Testis (tissue), 3 donors: ENCODE data around the gene L3MBTL3. TPM values are rescaled to one million over a fixed set of nuclear protein-coding genes. Genes with fewer than 3 reads are reported as not detected.

Experiments used
- DNase-seq: peaks from one replicate; pipeline ENCODE4 v3.0.0-alpha.2; 2019
- H3K27ac ChIP-seq, 2 donors: fragments of 200-600 bp; sonication (generic); one replicate each; pipeline ENCODE4 v1.5.1; 2019
- H3K27me3 ChIP-seq: fragments of 200-600 bp; sonication (generic); one replicate; pipeline ENCODE4 v1.5.1; 2019
- H3K36me3 ChIP-seq: fragments of 200-600 bp; sonication (generic); one replicate; pipeline ENCODE4 v1.5.1; 2017; ENCODE audit warnings: low read depth; ENCODE audit errors: missing control alignments
- H3K4me1 ChIP-seq: fragments of 200-600 bp; sonication (generic); one replicate; pipeline ENCODE4 v1.5.1; 2019
- H3K4me3 ChIP-seq, 2 donors: fragments of 200-600 bp; sonication (generic); one replicate each; pipeline ENCODE4 v1.5.1; 2017 to 2019
- H3K9me3 ChIP-seq: fragments of 200-600 bp; sonication (generic); one replicate; pipeline ENCODE4 v1.5.1; 2017
- POLR2A ChIP-seq: fragments of 450-650 bp; IDR thresholded peaks from one replicate; pipeline ENCODE4 v1.6.1; 2017; ENCODE audit warnings: antibody characterized with exemption, mild to moderate bottlenecking, moderate library complexity
- WGBS, 2 donors: methylation state at CpG; one replicate each; pipeline ENCODE4 v1.1.5; 2018; 5-methylcytosine and 5-hydroxymethylcytosine counted together
- intact Hi-C: fragments of 100-400 bp; cut with DNase I; formaldehyde crosslinking; loops from one replicate; pipeline ENCODE4 v1.15.1; 2023; ENCODE audit warnings: low total_unique reads
- polyA plus RNA-seq: library from polyadenylated mRNA; stranded (reverse); fragments of 350-450 nt; fragmentation: Illumina TruSeq; extraction: RNeasy Lipid Tissue Mini Kit (QIAGEN cat#74804); gene quantifications from one replicate; pipeline ENCODE4 v1.2.3, GENCODE V29; 2014; ENCODE audit warnings: low read depth, low replicate concordance; ENCODE audit not compliant: insufficient read depth
- total RNA-seq, 2 donors: library from RNA; depleted of rRNA; stranded (reverse); fragments of >200 nt; gene quantifications; one replicate each; pipeline ENCODE4 v1.2.3, GENCODE V29; 2016
- TF ChIP-seq, protein P1 (sequence below), 3 experiments: fragments of 450-650 bp in 2 of 3; fragments of 200-600 bp in 1 of 3; sonication (generic) in 1 of 3; IDR thresholded peaks; one replicate each; pipeline ENCODE4 v1.5.1; 2016 to 2019; ENCODE audit warnings: antibody characterized with exemption in 3 of 3, mild to moderate bottlenecking in 2 of 3, moderate library complexity in 1 of 3

L3MBTL3 gene
- total and polyA plus RNA-seq, 3 donors from 2014 or later = 11.0 to 32.3 (median 25.0) TPM

DNA sequence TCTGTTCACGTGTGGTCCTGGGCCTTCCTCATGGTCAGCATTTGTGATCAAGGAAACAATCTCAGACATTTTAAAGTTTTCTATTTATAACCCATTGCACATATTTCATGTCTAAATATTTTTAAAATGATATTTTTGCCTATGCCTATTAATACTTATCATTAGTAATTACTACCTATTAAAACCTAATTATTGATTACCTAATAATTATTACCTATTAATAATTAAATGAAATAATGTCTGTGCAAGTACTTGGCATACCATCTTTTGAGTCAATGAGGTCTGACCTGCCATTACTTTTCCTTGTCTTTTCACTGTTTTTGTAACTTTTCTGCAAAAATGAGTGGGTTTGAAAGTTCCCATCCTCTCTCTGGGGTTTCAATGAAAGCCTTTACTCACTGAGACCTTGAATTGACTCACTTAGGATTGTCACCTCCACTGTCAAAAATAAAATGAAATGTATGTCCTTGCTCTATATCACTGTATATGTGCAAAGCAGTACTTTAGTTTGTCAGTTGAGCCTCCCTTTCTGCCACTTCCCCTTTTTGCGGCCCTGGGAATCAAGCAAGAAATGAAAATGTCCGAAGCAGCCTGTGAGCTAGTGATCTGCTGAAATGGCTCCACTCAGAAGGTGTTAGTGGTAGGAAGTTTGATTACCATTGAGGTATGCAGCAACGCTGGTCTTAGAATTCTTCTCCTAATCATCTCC is 87.8 kb downstream of the L3MBTL3 start:
- TF ChIP-seq, protein P1, sequence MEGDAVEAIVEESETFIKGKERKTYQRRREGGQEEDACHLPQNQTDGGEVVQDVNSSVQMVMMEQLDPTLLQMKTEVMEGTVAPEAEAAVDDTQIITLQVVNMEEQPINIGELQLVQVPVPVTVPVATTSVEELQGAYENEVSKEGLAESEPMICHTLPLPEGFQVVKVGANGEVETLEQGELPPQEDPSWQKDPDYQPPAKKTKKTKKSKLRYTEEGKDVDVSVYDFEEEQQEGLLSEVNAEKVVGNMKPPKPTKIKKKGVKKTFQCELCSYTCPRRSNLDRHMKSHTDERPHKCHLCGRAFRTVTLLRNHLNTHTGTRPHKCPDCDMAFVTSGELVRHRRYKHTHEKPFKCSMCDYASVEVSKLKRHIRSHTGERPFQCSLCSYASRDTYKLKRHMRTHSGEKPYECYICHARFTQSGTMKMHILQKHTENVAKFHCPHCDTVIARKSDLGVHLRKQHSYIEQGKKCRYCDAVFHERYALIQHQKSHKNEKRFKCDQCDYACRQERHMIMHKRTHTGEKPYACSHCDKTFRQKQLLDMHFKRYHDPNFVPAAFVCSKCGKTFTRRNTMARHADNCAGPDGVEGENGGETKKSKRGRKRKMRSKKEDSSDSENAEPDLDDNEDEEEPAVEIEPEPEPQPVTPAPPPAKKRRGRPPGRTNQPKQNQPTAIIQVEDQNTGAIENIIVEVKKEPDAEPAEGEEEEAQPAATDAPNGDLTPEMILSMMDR (IDR thresholded peaks at IDR 0.05) = no peak
- TF ChIP-seq POLR2A = no peak
- Histone ChIP-seq H3K4me1 (no peaks in the 10 kb centered on the region), H3K9me3 (no peaks in the 10 kb centered on the region), H3K4me3 (no peak overlapping the region), H3K27me3 (no peaks in the 10 kb centered on the region), H3K36me3 (no peaks in the 10 kb centered on the region), H3K27ac (no peak overlapping the region)
- 81 to 90% methylated on average over 4 of the region's 4 CpGs for WGBS, 2 donors
- no peak for DNase-seq
- intact Hi-C loops = no loop called here

DNA sequence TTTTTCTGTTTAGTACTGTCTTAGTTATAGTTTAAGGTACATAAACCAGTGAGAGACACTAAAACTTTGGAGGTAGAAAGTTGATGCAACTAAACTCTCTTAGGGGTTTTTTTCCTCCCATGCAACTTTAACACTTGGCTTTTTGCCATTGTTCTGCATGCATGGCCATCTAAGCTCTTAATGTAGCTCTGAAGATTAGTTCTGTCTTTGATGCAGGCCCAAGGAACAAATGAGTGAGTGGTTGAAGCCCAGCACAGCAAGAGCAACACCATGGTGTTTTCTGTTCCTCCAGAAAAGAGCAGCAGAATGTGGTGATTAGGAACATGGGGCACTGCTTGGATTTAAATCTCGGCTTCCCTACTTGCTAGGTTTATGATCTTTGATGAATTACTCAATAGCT is 89.3 kb downstream of the L3MBTL3 start:
- Histone ChIP-seq H3K36me3 (no peaks in the 10 kb centered on the region), H3K4me1 (no peaks in the 10 kb centered on the region), H3K9me3 (no peaks in the 10 kb centered on the region), H3K27ac (no peak overlapping the region), H3K4me3 (no peak overlapping the region), H3K27me3 (no peaks in the 10 kb centered on the region)
- no peak for TF ChIP-seq POLR2A
- TF ChIP-seq, protein P1 (IDR thresholded peaks at IDR 0.05) = no peak
- DNase-seq = no peak
- 89 to 96% methylated on average over 1 of the region's 1 CpG for WGBS, 2 donors
- intact Hi-C loops = no loop called here

DNA sequence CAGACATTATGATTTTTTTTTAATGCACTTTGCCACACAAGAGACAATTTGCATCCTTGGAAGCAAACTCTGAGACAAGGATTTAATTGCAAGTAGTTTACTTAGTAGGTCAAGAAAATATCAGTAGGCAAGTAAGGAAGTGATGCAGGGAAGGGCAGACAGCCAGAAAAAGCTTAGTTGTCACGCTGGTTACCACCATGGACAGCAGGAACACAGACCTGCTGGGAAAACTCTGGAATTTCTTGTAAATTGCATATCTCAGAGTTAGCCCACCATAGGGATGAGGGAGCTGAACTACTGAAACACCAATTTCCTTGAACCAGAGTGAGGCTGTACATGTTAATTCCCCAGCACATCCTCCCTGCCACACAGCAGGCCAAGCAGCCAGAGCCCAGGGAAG is 92.7 kb downstream of the L3MBTL3 start:
- TF ChIP-seq, protein P1 (IDR thresholded peaks at IDR 0.05) = no peak
- TF ChIP-seq POLR2A = no peak
- DNase-seq = no peak
- H3K27me3 ChIP-seq = no peaks in the 10 kb centered on the region
- H3K4me3 ChIP-seq = no peak overlapping the region
- intact Hi-C loops = no loop called here
- no peak overlapping the region for H3K27ac ChIP-seq
- no peaks in the 10 kb centered on the region for H3K9me3 ChIP-seq
- H3K36me3 ChIP-seq = no peaks in the 10 kb centered on the region
- WGBS, 2 donors = 91 to 95% methylated on average over 1 of the region's 1 CpG
- no peaks in the 10 kb centered on the region for H3K4me1 ChIP-seq

DNA sequence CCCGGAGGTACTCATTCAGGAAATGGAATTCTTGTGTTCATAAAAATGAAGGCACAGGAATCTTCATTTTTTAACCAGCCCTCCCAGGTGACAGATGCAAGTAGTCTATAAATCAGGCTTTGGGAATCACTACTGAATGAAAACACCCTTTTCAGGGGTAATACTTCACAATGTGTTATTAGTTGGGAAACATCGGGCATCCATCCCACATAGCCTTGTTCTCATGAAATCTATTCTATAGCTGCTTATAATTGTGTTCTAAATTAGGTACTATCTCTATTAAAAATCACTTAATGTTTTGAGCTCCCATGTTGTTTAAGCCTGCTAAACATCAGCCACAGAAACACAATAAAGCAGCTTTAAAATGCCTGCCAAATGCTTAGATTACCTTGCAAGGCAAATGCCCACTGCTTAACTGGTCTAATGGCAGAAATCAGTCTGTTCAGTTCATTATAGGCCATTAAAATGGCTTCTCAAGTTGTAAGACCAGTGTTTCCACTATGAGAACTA is 94.9 kb downstream of the L3MBTL3 start:
- WGBS, 2 donors = 86 to 88% methylated on average over 2 of the region's 2 CpGs
- Histone ChIP-seq H3K4me3 (no peak overlapping the region), H3K36me3 (no peaks in the 10 kb centered on the region), H3K27me3 (no peaks in the 10 kb centered on the region), H3K27ac (no peak overlapping the region), H3K9me3 (no peaks in the 10 kb centered on the region), H3K4me1 (no peaks in the 10 kb centered on the region)
- intact Hi-C loops = no loop called here
- TF ChIP-seq, protein P1 (IDR thresholded peaks at IDR 0.05) = no peak
- TF ChIP-seq POLR2A = no peak
- DNase-seq = no peak

DNA sequence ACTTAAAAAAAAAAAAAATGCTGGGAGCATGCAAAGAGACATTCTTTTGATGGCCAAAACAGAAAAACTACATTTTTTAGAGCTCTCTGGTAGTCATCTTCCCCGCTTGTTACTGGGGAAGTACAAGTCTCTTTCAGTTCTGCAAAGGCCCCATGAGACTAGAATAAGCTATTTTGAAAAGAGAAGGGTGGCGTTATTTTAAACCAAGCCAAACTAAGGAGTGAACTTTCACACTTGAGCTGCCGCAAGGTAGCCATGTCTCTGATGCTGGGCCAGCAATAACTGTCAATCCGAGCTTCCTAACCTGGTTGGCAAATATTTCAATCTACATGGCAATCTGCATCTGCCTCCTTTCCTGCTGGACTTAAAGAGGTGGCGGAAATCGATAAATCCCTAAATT is 96.7 kb downstream of the L3MBTL3 start:
- Histone ChIP-seq H3K27ac (no peak overlapping the region), H3K4me3 (no peak overlapping the region), H3K9me3 (no peaks in the 10 kb centered on the region), H3K27me3 (no peaks in the 10 kb centered on the region), H3K4me1 (no peaks in the 10 kb centered on the region), H3K36me3 (no peaks in the 10 kb centered on the region)
- WGBS, 2 donors = 75 to 83% methylated on average over 6 of the region's 6 CpGs
- intact Hi-C loops = no loop called here
- TF ChIP-seq, protein P1 (IDR thresholded peaks at IDR 0.05) = no peak
- DNase-seq = no peak
